Stimulated activated CD8-positive, alpha-beta memory T cell treated with anti-CD3 and anti-CD28 coated beads, Interleukin-4, amount 100 ng/mL, for 24 hours (primary cell): ENCODE results near the gene KRT3.
A peak's percentile ranks its signal among the peaks of the same experiment; 100 is the strongest.
"Not testable (repeated sequence)": the region's sequence is repeated elsewhere in the genome, so short reads cannot be mapped to it uniquely, and the experiment has no call there.

Source experiments
- DNase-seq: peaks from one replicate; pipeline ENCODE4 v3.0.0-alpha.2; 2020; ENCODE audit warnings: low read depth

The KRT3 gene

GRCh38 chr12:52760623-52761022, 35.3 kb downstream of the KRT3 start:
- DNase-seq = no peak

- DNase-seq = no peak
Observed at GRCh38 chr12:52759695-52760094, 36.2 kb downstream of the KRT3 start.

GRCh38 chr12:52759218-52759617, 36.7 kb downstream of the KRT3 start:
- no peak for DNase-seq

- DNase-seq = no peak
Observed at GRCh38 chr12:52757449-52758176, 38.3 kb downstream of the KRT3 start.

GRCh38 chr12:52756281-52756960, 39.5 kb downstream of the KRT3 start:
- no peak for DNase-seq

- DNase-seq = no peak
Observed at GRCh38 chr12:52755533-52755932, 40.4 kb downstream of the KRT3 start.

GRCh38 chr12:52754135-52754534, 41.8 kb downstream of the KRT3 start:
- no peak for DNase-seq

- DNase-seq = no peak
Observed at GRCh38 chr12:52753283-52753682, 42.6 kb downstream of the KRT3 start.

GRCh38 chr12:52752516-52752915, 43.4 kb downstream of the KRT3 start:
- no peak for DNase-seq

- no peak for DNase-seq
Observed at GRCh38 chr12:52751795-52752194, 44.1 kb downstream of the KRT3 start.

GRCh38 chr12:52750532-52750931, 45.4 kb downstream of the KRT3 start:
- DNase-seq = not testable (repeated sequence)

GRCh38 chr12:52749827-52750226, 46.1 kb downstream of the KRT3 start:
- no peak for DNase-seq

GRCh38 chr12:52748578-52748977, 47.3 kb downstream of the KRT3 start:
- DNase-seq = no peak

- no peak for DNase-seq
Observed at GRCh38 chr12:52745554-52745953, 50.4 kb downstream of the KRT3 start.

GRCh38 chr12:52744493-52745156, 51.3 kb downstream of the KRT3 start:
- DNase-seq = no peak

- no peak for DNase-seq
Observed at GRCh38 chr12:52742822-52743457, 53.0 kb downstream of the KRT3 start.

- DNase-seq = no peak
Observed at GRCh38 chr12:52742196-52742580, 53.7 kb downstream of the KRT3 start.

- peak; percentile 38 for DNase-seq
Observed at GRCh38 chr12:52741375-52742195, 54.3 kb downstream of the KRT3 start.

GRCh38 chr12:52740584-52740983, 55.3 kb downstream of the KRT3 start:
- no peak for DNase-seq

GRCh38 chr12:52739963-52740362, 56.0 kb downstream of the KRT3 start:
- DNase-seq = no peak
